Gastroesophageal sphincter (tissue), 4 donors: Measurements from ENCODE around the gene MYOF. TPM values are rescaled to one million over a fixed set of nuclear protein-coding genes. Genes with fewer than 3 reads are reported as not detected.
"Not testable (repeated sequence)": the region's sequence is repeated elsewhere in the genome, so short reads cannot be mapped to it uniquely, and the experiment has no call there.

Experiments
- ATAC-seq: fragments of 150-250 bp; one replicate; pipeline ENCODE4 v1.9.1; 2016; ENCODE audit warnings: mild to moderate bottlenecking, moderate library complexity
- H3K27ac ChIP-seq, 4 donors: fragments of 200-600 bp; sonication (generic) in 3 of 4; 1 replicate in 3 of 4; 2 replicates in 1 of 4; pipeline ENCODE4 v1.5.1; 2016 to 2019
- H3K27me3 ChIP-seq: fragments of 200-600 bp; sonication (generic); one replicate; pipeline ENCODE4 v1.5.1; 2019
- H3K36me3 ChIP-seq, 2 donors: fragments of 200-600 bp; sonication (generic); one replicate each; pipeline ENCODE4 v1.5.1; 2019; ENCODE audit warnings: control low read depth in 1 of 2
- H3K4me1 ChIP-seq, 3 donors: fragments of 200-600 bp; sonication (generic); 1 replicate in 2 of 3; 2 replicates in 1 of 3; pipeline ENCODE4 v1.5.1; 2016 to 2019; ENCODE audit warnings: control low read depth in 2 of 3
- H3K4me3 ChIP-seq, 2 donors: fragments of 200-600 bp; sonication (generic); one replicate each; pipeline ENCODE4 v1.5.1; 2019; ENCODE audit warnings: mild to moderate bottlenecking in 1 of 2, moderate library complexity in 1 of 2
- H3K9me3 ChIP-seq, 3 donors: fragments of 200-600 bp; sonication (generic); one replicate each; pipeline ENCODE4 v1.5.1; 2017 to 2019; ENCODE audit warnings: control low read depth in 2 of 3
- EP300 ChIP-seq: sonication (generic); formaldehyde crosslinking; IDR thresholded peaks from one replicate; pipeline ENCODE4 v1.6.1; 2017; ENCODE audit warnings: antibody characterized with exemption, mild to moderate bottlenecking
- POLR2A ChIP-seq, 2 donors: fragments of 450-650 bp; IDR thresholded peaks; one replicate each; pipeline ENCODE4 v1.6.1; 2017; ENCODE audit warnings: antibody characterized with exemption in 2 of 2, mild to moderate bottlenecking in 2 of 2, moderate library complexity in 1 of 2
- POLR2AphosphoS5 ChIP-seq: sonication (generic); formaldehyde crosslinking; IDR thresholded peaks from one replicate; pipeline ENCODE4 v1.6.1; 2017; ENCODE audit warnings: antibody characterized with exemption
- whole genome bisulfite sequencing, 2 donors: methylation state at CpG; one replicate each; pipeline ENCODE4 v1.1.5; 2018; ENCODE audit warnings: low coverage in 1 of 2; 5-methylcytosine and 5-hydroxymethylcytosine counted together
- total RNA-seq, 4 donors: library from RNA; depleted of rRNA; stranded (reverse); fragments of >200 nt; gene quantifications; one replicate each; pipeline ENCODE4 v1.1.0, GENCODE V29; 2016
- TF ChIP-seq, protein P1 (sequence below), 4 experiments: fragments of 200-600 bp in 2 of 4; fragments of 450-650 bp in 2 of 4; sonication (generic) in 1 of 4; IDR thresholded peaks; one replicate each; pipeline ENCODE4 v1.5.1; 2017 to 2019; ENCODE audit warnings: antibody characterized with exemption in 4 of 4, mild to moderate bottlenecking in 2 of 4, moderate library complexity in 2 of 4

The MYOF gene
- total RNA-seq, 4 donors from 2014 or later: 98.0 to 157 (median 126) TPM

DNA sequence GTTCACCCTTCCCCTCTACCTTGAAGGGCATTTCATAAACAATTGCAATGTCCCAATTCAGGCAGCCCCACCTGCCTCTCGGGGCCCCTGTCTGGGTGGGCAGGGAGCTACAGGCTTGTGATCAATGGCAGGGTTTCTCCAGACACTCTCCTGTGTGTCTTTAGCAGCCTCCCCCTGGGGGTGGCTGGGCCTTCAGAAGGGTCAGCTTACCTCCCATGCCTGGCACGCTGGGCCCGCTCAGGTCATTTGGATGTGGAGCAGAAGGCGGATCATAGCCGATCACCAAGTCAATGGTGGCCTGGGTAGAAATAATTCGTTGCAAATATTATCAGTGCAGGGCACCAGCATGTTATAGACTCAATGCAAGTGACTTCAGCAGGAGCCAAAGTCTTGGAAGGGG lies 56.3 kb downstream of the MYOF start:
- no peak overlapping the region for H3K4me3 ChIP-seq
- peak overlapping the region in 3 of 4 donors; percentile 43 to 66 (median 50) for H3K27ac ChIP-seq
- peaks cover 5 to 56% (median 13%) of the 10 kb centered on the region in 3 donors for H3K4me1 ChIP-seq
- 83% methylated on average over 2 of the region's 6 CpGs; no CpG with 5 or more reads in 1 of the 2 donors for WGBS, 2 donors
- TF ChIP-seq POLR2A (IDR thresholded peaks at IDR 0.05) (no peak), POLR2AphosphoS5 (no peak), EP300 (no peak)
- TF ChIP-seq, protein P1, sequence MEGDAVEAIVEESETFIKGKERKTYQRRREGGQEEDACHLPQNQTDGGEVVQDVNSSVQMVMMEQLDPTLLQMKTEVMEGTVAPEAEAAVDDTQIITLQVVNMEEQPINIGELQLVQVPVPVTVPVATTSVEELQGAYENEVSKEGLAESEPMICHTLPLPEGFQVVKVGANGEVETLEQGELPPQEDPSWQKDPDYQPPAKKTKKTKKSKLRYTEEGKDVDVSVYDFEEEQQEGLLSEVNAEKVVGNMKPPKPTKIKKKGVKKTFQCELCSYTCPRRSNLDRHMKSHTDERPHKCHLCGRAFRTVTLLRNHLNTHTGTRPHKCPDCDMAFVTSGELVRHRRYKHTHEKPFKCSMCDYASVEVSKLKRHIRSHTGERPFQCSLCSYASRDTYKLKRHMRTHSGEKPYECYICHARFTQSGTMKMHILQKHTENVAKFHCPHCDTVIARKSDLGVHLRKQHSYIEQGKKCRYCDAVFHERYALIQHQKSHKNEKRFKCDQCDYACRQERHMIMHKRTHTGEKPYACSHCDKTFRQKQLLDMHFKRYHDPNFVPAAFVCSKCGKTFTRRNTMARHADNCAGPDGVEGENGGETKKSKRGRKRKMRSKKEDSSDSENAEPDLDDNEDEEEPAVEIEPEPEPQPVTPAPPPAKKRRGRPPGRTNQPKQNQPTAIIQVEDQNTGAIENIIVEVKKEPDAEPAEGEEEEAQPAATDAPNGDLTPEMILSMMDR (IDR thresholded peaks at IDR 0.05): no peak
- H3K9me3 ChIP-seq: no peaks in the 10 kb centered on the region
- no peaks in the 10 kb centered on the region for H3K27me3 ChIP-seq
- peaks cover 0 to 36% of the 10 kb centered on the region in 2 donors for H3K36me3 ChIP-seq
- ATAC-seq: no peak

DNA sequence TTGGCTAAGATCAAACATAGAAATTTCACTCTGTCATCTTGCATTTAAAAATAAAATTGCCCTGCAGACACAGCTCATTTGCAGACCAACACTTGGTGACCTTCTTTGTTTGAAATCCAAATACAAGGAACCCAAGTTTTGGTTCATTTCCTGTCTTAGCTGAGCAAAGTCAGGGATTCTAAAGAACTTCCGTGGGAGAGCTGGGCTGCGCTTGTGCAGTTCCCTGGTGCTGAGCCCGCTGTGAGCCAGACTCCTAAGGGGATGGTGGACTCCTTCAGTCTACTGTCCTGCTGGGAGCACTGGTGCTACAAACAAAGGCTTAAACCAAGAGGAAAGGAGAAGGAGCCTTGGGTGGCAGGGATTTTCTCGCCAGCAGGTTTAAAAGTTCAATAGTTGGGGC lies 60.0 kb downstream of the MYOF start:
- 67% methylated on average over 1 of the region's 4 CpGs; no CpG with 5 or more reads in 1 of the 2 donors for WGBS, 2 donors
- H3K4me3 ChIP-seq: no peak overlapping the region
- H3K27me3 ChIP-seq: no peaks in the 10 kb centered on the region
- peaks cover 13 to 67% (median 17%) of the 10 kb centered on the region in 3 donors for H3K4me1 ChIP-seq
- TF ChIP-seq EP300: no peak
- TF ChIP-seq POLR2AphosphoS5: no peak
- peaks cover 0 to 28% of the 10 kb centered on the region in 2 donors for H3K36me3 ChIP-seq
- ATAC-seq: no peak
- no peaks in the 10 kb centered on the region for H3K9me3 ChIP-seq
- peak overlapping the region; percentile 64 to 81 (median 74) for H3K27ac ChIP-seq

DNA sequence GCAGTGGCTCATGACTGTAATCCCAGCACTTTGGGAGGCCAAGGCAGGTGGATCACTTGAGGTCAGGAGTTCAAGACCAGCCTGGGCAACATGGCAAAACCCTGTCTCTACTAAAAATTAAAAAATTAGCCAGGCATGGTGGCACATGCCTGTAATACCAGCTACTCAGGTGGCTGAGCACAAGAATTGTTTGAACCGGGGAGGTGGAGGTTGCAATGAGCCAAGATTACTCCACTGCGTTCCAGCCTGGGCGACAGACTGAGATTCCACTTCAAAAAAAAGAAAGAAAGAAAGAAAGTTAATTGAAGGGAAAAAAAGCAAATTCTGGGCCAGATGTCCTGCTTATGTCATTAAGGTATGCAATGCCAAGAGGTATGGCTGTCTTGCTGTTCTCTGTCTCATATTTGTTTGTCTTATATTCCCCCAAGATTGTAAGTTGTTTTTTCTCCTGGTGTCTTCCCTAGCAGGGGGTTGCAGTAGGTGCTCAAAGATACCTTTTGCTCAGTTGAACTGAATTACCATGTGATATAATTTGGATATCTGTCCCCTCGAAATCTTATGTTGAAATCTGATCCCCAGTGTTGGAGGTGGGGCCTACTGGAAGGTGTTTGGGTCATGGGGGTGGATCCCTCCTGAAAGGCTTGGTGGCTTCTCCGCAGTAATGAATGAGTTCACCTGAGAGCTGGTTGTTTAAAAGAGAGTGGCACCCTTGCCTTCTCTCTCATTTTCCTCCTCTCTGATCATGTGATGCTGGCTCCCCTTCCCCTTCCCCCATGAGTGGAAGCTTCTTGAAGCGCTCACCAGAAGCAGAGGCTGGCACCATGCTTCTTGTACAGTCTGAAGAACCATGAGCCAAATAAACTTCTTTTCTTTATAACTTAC lies 60.9 kb downstream of the MYOF start:
- Histone ChIP-seq H3K27ac (peak overlapping the region; percentile 64 to 81 (median 74)), H3K4me3 (no peak overlapping the region), H3K36me3 (peaks cover 0 to 32% of the 10 kb centered on the region in 2 donors), H3K9me3 (no peaks in the 10 kb centered on the region), H3K4me1 (peaks cover 13 to 58% (median 14%) of the 10 kb centered on the region in 3 donors), H3K27me3 (no peaks in the 10 kb centered on the region)
- 50 to 54% methylated on average over 2 to 6 of the region's 6 CpGs for WGBS, 2 donors
- TF ChIP-seq EP300: no peak
- no peak for TF ChIP-seq POLR2AphosphoS5
- TF ChIP-seq POLR2A (IDR thresholded peaks at IDR 0.05): no peak
- TF ChIP-seq, protein P1 (IDR thresholded peaks at IDR 0.05): no peak
- no peak for ATAC-seq

DNA sequence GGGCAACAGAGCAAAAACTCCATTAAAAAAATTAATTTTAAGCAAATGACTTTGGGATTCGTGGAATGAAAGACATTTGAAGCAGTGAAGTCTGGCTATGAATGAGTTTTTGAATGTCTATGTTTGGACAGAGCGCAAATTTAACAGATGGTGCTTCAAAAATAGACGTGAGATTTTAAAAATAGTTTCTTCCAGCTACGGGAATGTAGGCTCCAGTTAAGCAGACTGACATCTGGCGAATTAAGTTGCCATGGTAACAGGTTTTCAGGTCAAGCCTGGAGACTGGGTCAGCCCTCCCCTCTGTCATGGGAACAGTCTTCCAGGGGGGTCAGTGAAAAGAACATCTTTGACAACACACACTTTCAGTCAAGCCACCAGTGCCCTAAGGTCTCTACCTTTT lies 62.0 kb downstream of the MYOF start:
- Histone ChIP-seq H3K27ac (peak overlapping the region; percentile 64 to 81 (median 74)), H3K36me3 (peaks cover 0 to 21% of the 10 kb centered on the region in 2 donors), H3K9me3 (no peaks in the 10 kb centered on the region), H3K4me3 (no peak overlapping the region), H3K4me1 (peaks cover 13 to 50% (median 14%) of the 10 kb centered on the region in 3 donors), H3K27me3 (no peaks in the 10 kb centered on the region)
- 14 to 22% methylated on average over 5 of the region's 5 CpGs for WGBS, 2 donors
- peak; percentile 37 for ATAC-seq
- TF ChIP-seq POLR2AphosphoS5: peak; percentile 12
- TF ChIP-seq, protein P1 (IDR thresholded peaks at IDR 0.05): no peak
- no peak for TF ChIP-seq POLR2A (IDR thresholded peaks at IDR 0.05)
- TF ChIP-seq EP300: no peak

DNA sequence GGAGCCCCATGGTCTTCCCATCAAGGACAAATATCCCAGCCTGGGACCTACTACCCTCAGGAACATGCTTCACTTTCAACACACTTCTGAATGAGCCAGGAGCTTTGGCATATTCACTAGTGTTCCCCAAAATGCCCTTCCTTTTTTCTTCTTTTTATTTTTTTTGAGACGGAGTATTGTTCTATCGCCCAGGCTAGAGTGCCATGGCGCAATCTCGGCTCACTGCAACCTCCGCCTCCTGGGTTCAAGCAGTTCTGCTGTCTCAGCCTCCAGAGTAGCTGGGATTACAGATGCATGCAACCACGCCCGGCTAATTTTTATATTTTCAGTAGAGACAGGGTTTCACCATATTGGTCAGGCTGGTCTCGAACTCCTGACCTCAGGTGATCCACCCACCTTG lies 63.1 kb downstream of the MYOF start:
- not testable (repeated sequence) for H3K27me3 ChIP-seq, H3K9me3 ChIP-seq, H3K4me3 ChIP-seq, ATAC-seq
- Histone ChIP-seq H3K36me3 (peaks cover 0 to 11% of the 10 kb centered on the region in 2 donors), H3K27ac (peak overlapping the region in 2 of 4 donors; percentile 72 to 81), H3K4me1 (peaks cover 13 to 50% (median 14%) of the 10 kb centered on the region in 3 donors)
- 82 to 91% methylated on average over 4 to 8 of the region's 8 CpGs for WGBS, 2 donors
